Breast epithelium (tissue), 3 donors: ENCODE results near the gene EEF1AKMT1.

Source experiments
- CTCF ChIP-seq, 3 donors: fragments of 450-650 bp; IDR thresholded peaks; one replicate each; pipeline ENCODE4 v1.5.1; 2016 to 2017; ENCODE audit warnings: antibody characterized with exemption in 3 of 3, mild to moderate bottlenecking in 3 of 3, moderate library complexity in 3 of 3
- POLR2A ChIP-seq: fragments of 450-650 bp; IDR thresholded peaks from one replicate; pipeline ENCODE4 v1.6.1; 2016; ENCODE audit warnings: antibody characterized with exemption, mild to moderate bottlenecking, moderate library complexity

DNA sequence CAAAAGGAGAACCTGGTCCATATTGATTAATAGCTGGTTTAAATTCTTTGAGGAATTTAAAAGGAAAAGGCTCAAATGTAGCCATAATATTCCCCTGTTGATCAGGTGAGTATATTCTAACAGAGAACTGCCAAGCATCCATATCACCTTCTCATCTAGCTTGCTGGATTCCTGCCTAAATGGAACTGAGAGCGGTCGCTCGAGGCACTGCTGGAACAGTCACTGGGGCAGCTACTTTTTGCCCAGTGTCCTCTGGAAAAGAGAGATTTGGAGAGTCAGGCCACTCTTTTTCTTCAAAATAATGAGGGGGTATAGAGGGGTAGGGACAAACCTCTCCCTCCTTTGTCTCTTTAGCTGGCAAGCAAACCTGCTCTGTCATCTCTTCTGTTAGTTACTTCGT lies 89.7 kb downstream of the EEF1AKMT1 start:
- TF ChIP-seq CTCF (IDR thresholded peaks at IDR 0.05) (no peak), POLR2A (no peak)
